ENCODE results near the gene KIRREL3.

KIRREL3 gene

GRCh38 chr11:126756855-126757254, 243.7 kb downstream of the KIRREL3 start:
- H3K27ac ChIP-seq = no peak overlapping the region
- H3K27me3 ChIP-seq (ENCODE audit: insufficient read depth, low read depth) = no peaks in the 10 kb centered on the region
- H4K20me1 ChIP-seq (ENCODE audit: insufficient read depth) = no peaks in the 10 kb centered on the region
- H2AFZ ChIP-seq (ENCODE audit: low read depth) = no peak overlapping the region
- H3K4me2 ChIP-seq = no peak overlapping the region
- H3K36me3 ChIP-seq (ENCODE audit: insufficient read depth) = no peaks in the 10 kb centered on the region
- no peaks in the 10 kb centered on the region for H3K4me1 ChIP-seq (ENCODE audit: low read depth, poor library complexity, severe bottlenecking)
- TF ChIP-seq CTCF (conservative IDR thresholded peaks at IDR 0.05; ENCODE audit: low read depth, low read length) = no peak
- no peak overlapping the region for H3K9ac ChIP-seq
- H3K79me2 ChIP-seq (ENCODE audit: insufficient read depth, low read depth) = no peaks in the 10 kb centered on the region
- no peak overlapping the region for H3K4me3 ChIP-seq (IDR thresholded peaks at IDR 0.05; ENCODE audit: insufficient read depth, low read depth, low read length)

GRCh38 chr11:126756421-126756820, 244.1 kb downstream of the KIRREL3 start:
- no peaks in the 10 kb centered on the region for H4K20me1 ChIP-seq (ENCODE audit: insufficient read depth)
- no peak overlapping the region for H3K4me3 ChIP-seq (IDR thresholded peaks at IDR 0.05; ENCODE audit: insufficient read depth, low read depth, low read length)
- no peak for TF ChIP-seq CTCF (conservative IDR thresholded peaks at IDR 0.05; ENCODE audit: low read depth, low read length)
- no peak overlapping the region for H3K4me2 ChIP-seq
- H3K4me1 ChIP-seq (ENCODE audit: low read depth, poor library complexity, severe bottlenecking) = no peaks in the 10 kb centered on the region
- H3K27ac ChIP-seq = no peak overlapping the region
- H3K9ac ChIP-seq = no peak overlapping the region
- H3K36me3 ChIP-seq (ENCODE audit: insufficient read depth) = no peaks in the 10 kb centered on the region
- H3K27me3 ChIP-seq (ENCODE audit: insufficient read depth, low read depth) = no peaks in the 10 kb centered on the region
- H2AFZ ChIP-seq (ENCODE audit: low read depth) = no peak overlapping the region
- H3K79me2 ChIP-seq (ENCODE audit: insufficient read depth, low read depth) = no peaks in the 10 kb centered on the region

- Histone ChIP-seq H3K4me3 (IDR thresholded peaks at IDR 0.05; ENCODE audit: insufficient read depth, low read depth, low read length) (no peak overlapping the region), H4K20me1 (ENCODE audit: insufficient read depth) (no peaks in the 10 kb centered on the region), H3K27ac (no peak overlapping the region), H3K4me2 (no peak overlapping the region), H3K9ac (no peak overlapping the region), H3K27me3 (ENCODE audit: insufficient read depth, low read depth) (no peaks in the 10 kb centered on the region), H3K79me2 (ENCODE audit: insufficient read depth, low read depth) (no peaks in the 10 kb centered on the region), H2AFZ (ENCODE audit: low read depth) (no peak overlapping the region), H3K36me3 (ENCODE audit: insufficient read depth) (no peaks in the 10 kb centered on the region), H3K4me1 (ENCODE audit: low read depth, poor library complexity, severe bottlenecking) (no peaks in the 10 kb centered on the region)
- TF ChIP-seq CTCF (conservative IDR thresholded peaks at IDR 0.05; ENCODE audit: low read depth, low read length) = no peak
Measured at GRCh38 chr11:126755526-126755925, 245.0 kb downstream of the KIRREL3 start.

- Histone ChIP-seq H4K20me1 (ENCODE audit: insufficient read depth) (no peaks in the 10 kb centered on the region), H3K4me2 (no peak overlapping the region), H2AFZ (ENCODE audit: low read depth) (no peak overlapping the region), H3K27me3 (ENCODE audit: insufficient read depth, low read depth) (no peaks in the 10 kb centered on the region), H3K4me1 (ENCODE audit: low read depth, poor library complexity, severe bottlenecking) (no peaks in the 10 kb centered on the region), H3K4me3 (IDR thresholded peaks at IDR 0.05; ENCODE audit: insufficient read depth, low read depth, low read length) (no peak overlapping the region), H3K79me2 (ENCODE audit: insufficient read depth, low read depth) (no peaks in the 10 kb centered on the region), H3K36me3 (ENCODE audit: insufficient read depth) (no peaks in the 10 kb centered on the region), H3K9ac (no peak overlapping the region), H3K27ac (no peak overlapping the region)
- TF ChIP-seq CTCF (conservative IDR thresholded peaks at IDR 0.05; ENCODE audit: low read depth, low read length) = no peak
Measured at GRCh38 chr11:126754591-126755426, 245.8 kb downstream of the KIRREL3 start.
